Heart left ventricle (tissue), 16 donors: ENCODE data around the gene LIME1. TPM values are rescaled to one million over a fixed set of nuclear protein-coding genes. Genes with fewer than 3 reads are reported as not detected.

ENCODE experiments used
- ATAC-seq, 4 donors: fragments of 200-7000 bp; cut with Tn5 transposase; one replicate each; pipeline ENCODE4 v1.9.1; 2020 to 2022; ENCODE audit warnings: moderate library complexity in 4 of 4, mild to moderate bottlenecking in 3 of 4, moderate number of reproducible peaks in 1 of 4
- DNase-seq, 5 donors: peaks; one replicate each; pipeline ENCODE4 v3.0.0-alpha.2; 2020
- H3K27ac ChIP-seq, 12 donors: fragments of 200-600 bp; sonication (generic) in 4 of 12; one replicate each; pipeline versions ENCODE4 v1.5.0 to v1.8.0; 2016 to 2022; ENCODE audit warnings: mild to moderate bottlenecking in 2 of 12
- H3K27me3 ChIP-seq, 9 donors: fragments of 200-600 bp; sonication (generic) in 2 of 9; one replicate each; pipeline versions ENCODE4 v1.5.1 to v1.8.0; 2016 to 2022; ENCODE audit warnings: mild to moderate bottlenecking in 3 of 9
- H3K36me3 ChIP-seq, 9 donors: fragments of 200-600 bp; sonication (generic) in 2 of 9; one replicate each; pipeline versions ENCODE4 v1.5.0 to v1.8.0; 2018 to 2022; ENCODE audit warnings: mild to moderate bottlenecking in 2 of 9
- H3K4me1 ChIP-seq, 12 donors: fragments of 200-600 bp; sonication (generic) in 4 of 12; one replicate each; pipeline versions ENCODE4 v1.5.0 to v1.8.0; 2016 to 2022; ENCODE audit warnings: mild to moderate bottlenecking in 3 of 12
- H3K4me3 ChIP-seq, 12 donors: fragments of 200-600 bp; sonication (generic) in 4 of 12; one replicate each; pipeline versions ENCODE4 v1.5.0 to v1.8.0; 2017 to 2022; ENCODE audit warnings: mild to moderate bottlenecking in 9 of 12, moderate library complexity in 4 of 12
- H3K9me3 ChIP-seq, 12 donors: fragments of 200-600 bp; sonication (generic) in 4 of 12; one replicate each; pipeline versions ENCODE4 v1.5.0 to v1.8.0; 2016 to 2022; ENCODE audit warnings: mild to moderate bottlenecking in 1 of 12
- POLR2A ChIP-seq, 2 donors: fragments of 450-650 bp; IDR thresholded peaks; one replicate each; pipeline ENCODE4 v1.6.1; 2017; ENCODE audit warnings: antibody characterized with exemption in 2 of 2, mild to moderate bottlenecking in 2 of 2, moderate library complexity in 2 of 2
- WGBS, 4 donors: extraction: QIAGEN DNeasy Blood & Tissue Kit in 2 of 4; methylation state at CpG; one replicate each; pipeline versions ENCODE4 v1.1.5 to v1.1.7; 2013 to 2018; 5-methylcytosine and 5-hydroxymethylcytosine counted together
- intact Hi-C, 10 donors: fragments of 100-400 bp; cut with DNase I; formaldehyde crosslinking; loops; one replicate each; pipeline versions ENCODE4 v1.11.1 to v1.14.2; 2022
- polyA plus RNA-seq, 2 donors: library from polyadenylated mRNA; stranded (reverse); fragments of 200-250 nt; gene quantifications; one replicate each; pipeline ENCODE4 v1.2.3, GENCODE V29; 2013
- total RNA-seq, 9 donors: library from RNA; depleted of rRNA in 2 of 9; stranded (reverse); fragments of >200 nt in 2 of 9; fragmentation: NEBNext Ultra II Directional in 3 of 9; extraction: Animal tissue kit (Norgen Biotek cat#: 25700) in 3 of 9; gene quantifications; one replicate each; pipeline versions ENCODE4 v1.1.0 to v1.2.4, GENCODE V29; 2016 to 2023
- TF ChIP-seq, protein P1 (sequence below), 12 donors: fragments of 200-600 bp; sonication (generic) in 4 of 12; IDR thresholded peaks; one replicate each; pipeline versions ENCODE4 v1.5.0 to v1.8.0; 2018 to 2022; ENCODE audit warnings: antibody characterized with exemption in 12 of 12, mild to moderate bottlenecking in 5 of 12
- donor health status: ischemic (EF 13 %, LVEDD 7.1; RV severe dilation, severe dysfunction).
- donor health status: healthy with polysubstance abuse.
- donor health status: DM: no; HTN: yes; CAD: no.
- donor health status: DM: no; HTN: no; CAD: no.
- donor health status: ischemic (EF 25% LVEDD 6.9; RV normal size, moderate dysfunction).
- donor health status: ischemic (EF 25% LVEDD 5.7; RV mildly dilated, moderate dysfunction).
- donor health status: healthy.
- donor health status: DM: yes; HTN: yes; CAD: no.
- donor health status: ischemic (EF 35%, LVEDD 5.7; RV mildly dilated, moderate dysfunction).
- donor health status: nonischemic (EF 11% LVEDD 7.7; RV severe dilation, severe dysfunction).
- donor health status: DM: yes; HTN: yes; CAD: no.
- donor health status: PGD.
- donor health status: ischemic (EF 29% LVEDD 5.4; RV normal size, mild dysfunction).
- donor health status: nonischemic (EF 23%, LVEDD 6.1; RV moderate dilation, normal function).

LIME1 gene
- total and polyA plus RNA-seq, 11 donors, result 0.95 to 7.1 (median 3.4) TPM

DNA sequence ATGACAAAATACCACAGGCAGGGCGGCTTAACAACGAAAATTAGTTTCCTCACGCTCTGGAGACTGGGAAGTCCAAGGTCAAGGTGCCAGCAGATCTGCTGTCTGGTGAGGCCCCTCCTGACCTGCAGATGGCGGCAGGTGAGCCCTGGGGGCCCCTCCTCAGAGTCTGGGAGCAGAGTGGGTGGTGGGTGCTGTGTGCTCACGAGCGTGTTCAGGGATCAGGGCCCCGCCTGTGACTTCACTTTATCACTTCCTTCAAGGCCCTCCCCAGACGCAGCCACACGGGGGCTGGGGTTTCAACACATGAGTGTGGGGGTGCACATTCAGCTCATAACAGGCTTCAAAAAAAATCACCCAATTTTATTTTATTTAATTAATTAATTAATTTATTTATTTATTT is 42.4 kb downstream of the LIME1 start:
- Histone ChIP-seq H3K27ac (no peak overlapping the region), H3K4me3 (no peak overlapping the region), H3K9me3 (no peaks in the 10 kb centered on the region), H3K27me3 (no peaks in the 10 kb centered on the region), H3K36me3 (peaks cover 0 to 27% (median 6%) of the 10 kb centered on the region in 9 donors), H3K4me1 (peaks cover 0 to 19% (median 2%) of the 10 kb centered on the region in 12 donors)
- no peak for TF ChIP-seq POLR2A (IDR thresholded peaks at IDR 0.05)
- TF ChIP-seq, protein P1, sequence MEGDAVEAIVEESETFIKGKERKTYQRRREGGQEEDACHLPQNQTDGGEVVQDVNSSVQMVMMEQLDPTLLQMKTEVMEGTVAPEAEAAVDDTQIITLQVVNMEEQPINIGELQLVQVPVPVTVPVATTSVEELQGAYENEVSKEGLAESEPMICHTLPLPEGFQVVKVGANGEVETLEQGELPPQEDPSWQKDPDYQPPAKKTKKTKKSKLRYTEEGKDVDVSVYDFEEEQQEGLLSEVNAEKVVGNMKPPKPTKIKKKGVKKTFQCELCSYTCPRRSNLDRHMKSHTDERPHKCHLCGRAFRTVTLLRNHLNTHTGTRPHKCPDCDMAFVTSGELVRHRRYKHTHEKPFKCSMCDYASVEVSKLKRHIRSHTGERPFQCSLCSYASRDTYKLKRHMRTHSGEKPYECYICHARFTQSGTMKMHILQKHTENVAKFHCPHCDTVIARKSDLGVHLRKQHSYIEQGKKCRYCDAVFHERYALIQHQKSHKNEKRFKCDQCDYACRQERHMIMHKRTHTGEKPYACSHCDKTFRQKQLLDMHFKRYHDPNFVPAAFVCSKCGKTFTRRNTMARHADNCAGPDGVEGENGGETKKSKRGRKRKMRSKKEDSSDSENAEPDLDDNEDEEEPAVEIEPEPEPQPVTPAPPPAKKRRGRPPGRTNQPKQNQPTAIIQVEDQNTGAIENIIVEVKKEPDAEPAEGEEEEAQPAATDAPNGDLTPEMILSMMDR (IDR thresholded peaks at IDR 0.05), result no peak
- ATAC-seq (no peak), DNase-seq (peak in 2 of 5 donors; percentile 20 to 30)
- 83 to 89% (median 83%) methylated on average over 9 of the region's 9 CpGs for WGBS, 4 donors
- intact Hi-C loops, result loop anchor here in 2 of 10 donors (10.0 kb wide), 1 partner anchor 196 kb away; the partner anchor contains the start of gene SAMD10 (in 2 of the 2)

DNA sequence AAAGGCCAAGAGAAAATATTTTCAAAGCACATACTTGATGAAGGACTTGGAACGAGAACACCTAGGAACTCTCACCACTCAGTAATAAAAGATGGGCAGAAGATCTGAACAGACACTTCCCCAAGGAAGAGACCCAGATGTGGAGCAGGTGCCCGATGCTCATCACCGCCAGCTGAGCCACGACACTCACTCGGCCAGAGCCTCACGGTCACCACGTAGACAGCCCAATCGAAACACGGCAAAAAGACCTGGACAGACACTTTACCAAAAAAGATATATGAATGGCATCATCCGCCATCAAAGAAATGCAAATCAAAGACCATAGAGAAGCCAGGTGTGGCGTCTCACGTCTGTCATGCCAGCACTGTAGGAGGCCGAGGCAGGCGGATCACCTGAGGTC is 44.7 kb downstream of the LIME1 start:
- 88 to 93% (median 91%) methylated on average over 14 of the region's 14 CpGs for WGBS, 4 donors

DNA sequence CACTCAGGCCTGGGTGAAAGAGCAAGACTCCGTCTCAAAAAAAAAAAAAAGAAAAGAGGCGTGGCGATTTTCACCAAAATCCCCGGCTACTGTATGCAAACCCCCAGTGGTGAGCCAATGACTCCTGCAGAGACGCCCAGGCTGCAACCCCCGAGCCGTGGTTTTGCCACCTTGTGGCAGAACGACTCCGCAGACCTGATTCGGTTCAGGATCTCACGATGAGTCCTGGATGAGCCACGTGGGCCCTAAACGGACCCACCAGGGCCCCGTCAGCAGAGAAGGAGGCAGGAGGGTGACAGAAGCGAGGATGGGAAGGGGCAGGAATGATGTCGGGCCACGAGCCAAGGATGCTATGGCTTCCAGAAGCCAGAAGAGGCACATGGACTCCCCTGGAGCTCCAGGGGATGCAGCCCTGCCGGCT is 45.6 kb downstream of the LIME1 start:
- no peaks in the 10 kb centered on the region for H3K9me3 ChIP-seq
- H3K4me3 ChIP-seq, result no peak overlapping the region
- H3K36me3 ChIP-seq, result peaks cover 0 to 11% (median 0%) of the 10 kb centered on the region in 9 donors
- ATAC-seq (no peak), DNase-seq (peak in 1 of 5 donors; percentile 58)
- H3K4me1 ChIP-seq, result peaks cover 0 to 22% (median 15%) of the 10 kb centered on the region in 12 donors
- WGBS, 4 donors, result 76 to 80% (median 77%) methylated on average over 17 to 18 of the region's 18 CpGs
- H3K27ac ChIP-seq, result no peak overlapping the region
- intact Hi-C loops, result loop anchor here in 4 of 10 donors (10.0 kb wide), 1 partner anchor 193 kb away; the partner anchor contains the start of gene SAMD10 (in 4 of the 4)
- TF ChIP-seq, protein P1 (IDR thresholded peaks at IDR 0.05), result no peak
- no peak for TF ChIP-seq POLR2A (IDR thresholded peaks at IDR 0.05)
- no peaks in the 10 kb centered on the region for H3K27me3 ChIP-seq

More for the DNA sequence above, 44.7 kb downstream of the LIME1 start:
- ATAC-seq, result no peak
- DNase-seq, result peak in 1 of 5 donors; percentile 16
- peaks cover 0 to 13% (median 6%) of the 10 kb centered on the region in 12 donors for H3K4me1 ChIP-seq
- TF ChIP-seq POLR2A (IDR thresholded peaks at IDR 0.05), result no peak
- TF ChIP-seq, protein P1 (IDR thresholded peaks at IDR 0.05), result no peak
- H3K27ac ChIP-seq, result no peak overlapping the region
- H3K36me3 ChIP-seq, result peaks cover 0 to 12% (median 0%) of the 10 kb centered on the region in 9 donors
- intact Hi-C loops, result loop anchor here in 4 of 10 donors (10.0 kb wide), 1 partner anchor 194 kb away; the partner anchor contains the start of gene SAMD10 (in 4 of the 4)
- H3K27me3 ChIP-seq, result no peaks in the 10 kb centered on the region
- H3K4me3 ChIP-seq, result no peak overlapping the region
- no peaks in the 10 kb centered on the region for H3K9me3 ChIP-seq

DNA sequence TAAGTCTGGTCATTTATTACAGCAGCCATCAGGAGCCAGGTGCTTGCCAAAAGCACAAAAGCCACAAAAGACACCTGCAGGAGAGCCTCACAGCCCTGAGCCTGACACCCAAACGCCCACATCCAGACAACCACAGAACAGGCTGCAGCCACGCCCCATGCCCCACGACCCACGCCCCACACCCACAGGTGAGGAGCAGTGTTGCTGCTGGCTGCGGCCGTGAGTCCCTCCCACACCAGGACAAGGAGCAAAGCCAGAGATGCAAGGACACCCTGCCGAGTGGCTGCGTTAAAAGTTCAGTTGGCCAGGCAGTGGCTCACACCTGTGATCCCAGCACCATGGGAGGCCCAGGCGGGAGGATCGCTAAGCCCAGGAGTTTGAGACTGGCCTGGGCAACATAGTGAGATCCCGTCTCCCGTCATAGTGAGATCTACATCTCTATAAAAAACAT is 46.1 kb downstream of the LIME1 start:
- Histone ChIP-seq H3K36me3 (peaks cover 0 to 16% (median 2%) of the 10 kb centered on the region in 9 donors), H3K27me3 (no peaks in the 10 kb centered on the region), H3K4me3 (no peak overlapping the region), H3K9me3 (no peaks in the 10 kb centered on the region), H3K27ac (no peak overlapping the region), H3K4me1 (peaks cover 0 to 27% (median 18%) of the 10 kb centered on the region in 12 donors)
- intact Hi-C loops, result loop anchor here in 4 of 10 donors (10.0 kb wide), 1 partner anchor 192 kb away; the partner anchor contains the start of gene SAMD10 (in 4 of the 4)
- TF ChIP-seq, protein P1 (IDR thresholded peaks at IDR 0.05), result no peak
- TF ChIP-seq POLR2A (IDR thresholded peaks at IDR 0.05), result no peak
- WGBS, 4 donors, result 89 to 93% (median 91%) methylated on average over 7 to 12 of the region's 12 CpGs
- DNase-seq, result peak in 1 of 5 donors; percentile 46
- no peak for ATAC-seq
